BLaER1 treated with 17β-estradiol and CSF1 and Interleukin-3, amounts not matched to agents 10 nM and 100 nM (cell line): Measurements from ENCODE around the gene CAPZA1.
"Not testable (repeated sequence)": the region's sequence is repeated elsewhere in the genome, so short reads cannot be mapped to it uniquely, and the experiment has no call there.

Experiments used
- H3K27ac ChIP-seq, 11 experiments: shearing (Covaris generic); formaldehyde crosslinking; 2 replicates each; pipeline ENCODE4 v1.8.1; 2022
- H3K27me3 ChIP-seq, 11 experiments: shearing (Covaris generic); formaldehyde crosslinking; 2 replicates each; pipeline ENCODE4 v1.8.1; 2022
- H3K36me3 ChIP-seq, 11 experiments: shearing (Covaris generic); formaldehyde crosslinking; 2 replicates each; pipeline ENCODE4 v1.8.1; 2022
- H3K4me1 ChIP-seq, 10 experiments: shearing (Covaris generic); formaldehyde crosslinking; 2 replicates each; pipeline ENCODE4 v1.8.1; 2022
- H3K4me2 ChIP-seq, 11 experiments: shearing (Covaris generic); formaldehyde crosslinking; 2 replicates each; pipeline ENCODE4 v1.8.1; 2022
- H3K4me3 ChIP-seq, 10 experiments: shearing (Covaris generic); formaldehyde crosslinking; 2 replicates each; pipeline ENCODE4 v1.8.1; 2022
- H3K9ac ChIP-seq, 11 experiments: shearing (Covaris generic); formaldehyde crosslinking; 2 replicates each; pipeline ENCODE4 v1.8.1; 2022
- H3K9me3 ChIP-seq, 11 experiments: shearing (Covaris generic); formaldehyde crosslinking; replicated peaks in 1 of 11; 2 replicates each; pipeline ENCODE4 v1.8.1; 2022
- H4K20me1 ChIP-seq, 11 experiments: shearing (Covaris generic); formaldehyde crosslinking; 2 replicates each; pipeline ENCODE4 v1.8.1; 2022
- Cebpa-rat ChIP-seq, 11 experiments: shearing (Covaris generic); IDR thresholded peaks; 2 replicates each; pipeline ENCODE4 v1.8.1; 2022

Gene CAPZA1

DNA sequence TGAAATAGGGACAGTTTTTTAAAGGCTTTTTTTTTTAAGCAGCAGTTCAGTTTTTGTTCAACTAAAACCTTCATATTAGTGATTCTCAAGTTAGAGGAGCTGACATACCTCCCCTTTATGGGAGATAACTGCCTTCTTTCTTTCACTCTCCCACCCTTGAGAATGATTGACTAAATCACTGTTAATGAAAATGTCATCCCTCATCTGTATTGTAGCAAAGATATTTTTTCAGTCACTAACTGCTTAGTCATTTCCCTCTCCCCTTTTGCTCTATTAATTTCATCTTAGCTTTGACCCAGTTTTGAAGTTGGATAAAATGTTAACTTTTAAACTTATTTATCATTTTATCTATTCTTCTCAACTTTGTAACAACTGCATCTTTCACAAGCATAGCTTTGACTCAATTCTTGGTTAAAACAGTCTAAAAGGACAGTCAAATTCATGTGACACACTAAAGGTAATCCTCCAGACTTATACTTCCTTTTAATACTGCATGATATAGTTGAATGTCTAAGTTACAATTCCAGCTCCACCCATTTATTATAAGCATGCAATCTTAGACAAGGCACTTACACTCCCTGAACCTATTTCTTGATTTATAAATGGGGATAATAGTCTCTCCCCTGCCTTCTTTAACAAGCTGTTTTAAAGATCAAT lies 17.1 kb downstream of the CAPZA1 start:
- Histone ChIP-seq H3K9me3 (peaks cover 0 to 35% (median 14%) of the 10 kb centered on the region in 11 experiments; a peak in 14 of 22 replicates), H3K4me1 (peaks cover 0 to 53% (median 17%) of the 10 kb centered on the region in 10 experiments; a peak in 14 of 20 replicates), H3K4me2 (peak overlapping the region in 7 of 11 experiments; percentile 28 to 70 (median 37); a peak in 11 of 22 replicates), H4K20me1 (peaks cover 80 to 98% (median 90%) of the 10 kb centered on the region in 11 experiments), H3K36me3 (peaks cover 18 to 67% (median 49%) of the 10 kb centered on the region in 11 experiments; a peak in 20 of 22 replicates), H3K27ac (peak overlapping the region in 8 of 11 experiments; percentile 1 to 61 (median 35); a peak in 8 of 22 replicates), H3K4me3 (no peak overlapping the region), H3K27me3 (no peaks in the 10 kb centered on the region), H3K9ac (peak overlapping the region in 2 of 11 experiments; percentile 24 to 27; a peak in 4 of 22 replicates)
- no peak for TF ChIP-seq Cebpa-rat (IDR thresholded peaks at IDR 0.05)

DNA sequence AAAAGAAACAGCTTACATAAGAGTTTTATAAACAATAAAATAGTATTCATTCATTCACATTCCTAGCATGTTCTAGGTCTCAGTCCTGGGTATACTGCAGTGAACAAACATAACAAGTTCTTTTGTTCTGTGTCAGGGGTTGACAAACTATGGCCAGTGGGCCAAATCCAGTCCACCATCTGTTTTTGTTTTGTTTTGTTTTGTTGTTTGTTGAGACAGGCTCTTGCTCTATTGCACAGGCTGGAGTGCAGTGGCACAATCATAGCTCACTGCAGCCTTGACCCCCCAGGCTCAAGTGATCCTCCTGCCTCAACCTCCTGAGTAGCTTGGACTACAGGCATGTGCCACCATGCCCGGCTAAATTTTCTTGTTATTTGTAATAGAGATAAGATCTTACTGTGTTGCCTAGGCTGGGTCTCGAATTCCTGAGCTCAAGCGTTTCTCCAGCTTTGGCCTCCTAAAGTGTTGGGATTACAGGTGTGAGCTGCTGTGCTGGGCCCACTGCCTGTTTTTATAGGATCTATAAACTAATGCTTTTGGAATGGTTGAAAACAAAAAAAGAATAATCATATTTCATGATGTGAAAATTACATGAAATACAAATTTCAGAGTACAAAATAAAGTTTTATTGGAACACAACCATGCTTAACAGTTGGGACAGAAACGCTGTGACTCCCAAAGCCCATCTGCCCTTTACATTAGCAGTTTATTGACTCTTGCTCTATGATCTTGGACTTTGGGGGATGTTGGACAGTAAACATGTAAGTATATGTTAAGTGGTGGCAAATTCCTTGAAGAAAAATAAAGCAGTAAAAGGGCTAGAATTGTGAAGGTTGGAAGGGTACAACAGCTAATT lies 17.9 kb downstream of the CAPZA1 start:
- H3K27ac ChIP-seq, result peak overlapping the region in 3 of 11 experiments; percentile 20 to 41 (median 29); a peak in 2 of 22 replicates
- peaks cover 80 to 98% (median 90%) of the 10 kb centered on the region in 11 experiments for H4K20me1 ChIP-seq
- no peak overlapping the region for H3K4me3 ChIP-seq
- no peak for TF ChIP-seq Cebpa-rat (IDR thresholded peaks at IDR 0.05)
- H3K9me3 ChIP-seq, result peaks cover 0 to 34% (median 14%) of the 10 kb centered on the region in 11 experiments; a peak in 14 of 22 replicates
- no peak overlapping the region for H3K9ac ChIP-seq
- peak overlapping the region in 3 of 11 experiments; percentile 28 to 70 (median 45); a peak in 1 of 22 replicates for H3K4me2 ChIP-seq
- no peaks in the 10 kb centered on the region for H3K27me3 ChIP-seq
- peaks cover 0 to 49% (median 17%) of the 10 kb centered on the region in 10 experiments; a peak in 14 of 20 replicates for H3K4me1 ChIP-seq
- peaks cover 16 to 67% (median 49%) of the 10 kb centered on the region in 11 experiments; a peak in 20 of 22 replicates for H3K36me3 ChIP-seq

- no peaks in the 10 kb centered on the region for H3K27me3 ChIP-seq
- H3K9me3 ChIP-seq, result peaks cover 0 to 34% (median 14%) of the 10 kb centered on the region in 11 experiments; a peak in 14 of 22 replicates
- no peak overlapping the region for H3K9ac ChIP-seq
- peaks cover 18 to 67% (median 51%) of the 10 kb centered on the region in 11 experiments; a peak in 20 of 22 replicates for H3K36me3 ChIP-seq
- no peak overlapping the region for H3K4me3 ChIP-seq
- no peak overlapping the region for H3K27ac ChIP-seq
- peaks cover 0 to 48% (median 17%) of the 10 kb centered on the region in 10 experiments; a peak in 14 of 20 replicates for H3K4me1 ChIP-seq
- no peak for TF ChIP-seq Cebpa-rat (IDR thresholded peaks at IDR 0.05)
- H3K4me2 ChIP-seq, result no peak overlapping the region
- peaks cover 82 to 98% (median 90%) of the 10 kb centered on the region in 11 experiments for H4K20me1 ChIP-seq
Measured at GRCh38 chr1:112638110-112638428, 18.4 kb downstream of the CAPZA1 start.

- Histone ChIP-seq H3K4me1 (peaks cover 0 to 24% (median 13%) of the 10 kb centered on the region in 10 experiments; a peak in 14 of 20 replicates), H4K20me1 (peaks cover 82 to 98% (median 90%) of the 10 kb centered on the region in 11 experiments), H3K9me3 (peaks cover 0 to 30% (median 14%) of the 10 kb centered on the region in 11 experiments; a peak in 13 of 22 replicates), H3K36me3 (peaks cover 37 to 78% (median 65%) of the 10 kb centered on the region in 11 experiments)
- H3K27ac ChIP-seq, H3K27me3 ChIP-seq, H3K4me3 ChIP-seq, H3K9ac ChIP-seq, H3K4me2 ChIP-seq: not testable (repeated sequence)
Measured at GRCh38 chr1:112640437-112640836, 20.8 kb downstream of the CAPZA1 start.

GRCh38 chr1:112643080-112643479 lies 23.4 kb downstream of the CAPZA1 start:
- no peak overlapping the region for H3K4me2 ChIP-seq
- no peak overlapping the region for H3K9ac ChIP-seq
- peaks cover 75 to 98% (median 90%) of the 10 kb centered on the region in 11 experiments for H4K20me1 ChIP-seq
- no peak overlapping the region for H3K4me3 ChIP-seq
- no peaks in the 10 kb centered on the region; a peak in 1 of 20 replicates for H3K4me1 ChIP-seq
- peaks cover 0 to 21% (median 8%) of the 10 kb centered on the region in 11 experiments; a peak in 12 of 22 replicates for H3K9me3 ChIP-seq
- H3K36me3 ChIP-seq, result peaks cover 50 to 80% (median 75%) of the 10 kb centered on the region in 11 experiments
- no peak for TF ChIP-seq Cebpa-rat (IDR thresholded peaks at IDR 0.05)
- no peak overlapping the region for H3K27ac ChIP-seq
- H3K27me3 ChIP-seq, result no peaks in the 10 kb centered on the region

- Histone ChIP-seq H4K20me1 (peaks cover 76 to 100% (median 98%) of the 10 kb centered on the region in 11 experiments), H3K9me3 (peaks cover 0 to 7% (median 0%) of the 10 kb centered on the region in 11 experiments; a peak in 3 of 22 replicates), H3K4me3 (no peak overlapping the region), H3K9ac (no peak overlapping the region), H3K4me2 (no peak overlapping the region), H3K27ac (no peak overlapping the region), H3K4me1 (no peaks in the 10 kb centered on the region; a peak in 1 of 20 replicates), H3K27me3 (no peaks in the 10 kb centered on the region), H3K36me3 (peaks cover 82 to 100% (median 96%) of the 10 kb centered on the region in 11 experiments)
- no peak for TF ChIP-seq Cebpa-rat (IDR thresholded peaks at IDR 0.05)
Measured at GRCh38 chr1:112646225-112646624, 26.6 kb downstream of the CAPZA1 start.

- Histone ChIP-seq H3K4me2 (no peak overlapping the region), H3K27me3 (no peaks in the 10 kb centered on the region), H3K9me3 (no peaks in the 10 kb centered on the region; a peak in 1 of 22 replicates), H3K4me3 (no peak overlapping the region), H4K20me1 (peaks cover 35 to 100% (median 73%) of the 10 kb centered on the region in 11 experiments), H3K9ac (no peak overlapping the region), H3K27ac (no peak overlapping the region), H3K36me3 (peaks cover 92 to 100% (median 95%) of the 10 kb centered on the region in 11 experiments), H3K4me1 (no peaks in the 10 kb centered on the region)
- no peak for TF ChIP-seq Cebpa-rat (IDR thresholded peaks at IDR 0.05)
Measured at GRCh38 chr1:112651205-112651604, 31.6 kb downstream of the CAPZA1 start.

DNA sequence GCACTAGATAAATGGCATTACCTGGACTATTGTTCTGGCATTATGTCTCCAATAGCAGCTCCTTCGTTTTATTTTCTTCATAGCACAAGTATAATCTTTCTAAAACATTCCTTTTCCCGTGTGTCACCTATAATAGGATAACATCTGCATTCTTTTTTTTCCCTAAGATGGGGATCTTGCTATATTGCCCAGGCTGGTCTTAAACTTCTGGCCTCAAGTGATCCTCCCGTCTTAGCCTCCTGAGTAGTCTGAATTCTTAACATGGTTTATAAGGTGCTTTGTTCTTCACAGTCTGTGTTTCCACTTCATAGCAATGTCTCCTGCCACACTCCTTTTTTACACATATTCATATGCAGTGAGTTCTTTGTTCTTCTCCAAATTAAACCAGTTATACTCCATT lies 46.2 kb downstream of the CAPZA1 start:
- no peaks in the 10 kb centered on the region for H3K9me3 ChIP-seq

More for the DNA sequence above, 46.2 kb downstream of the CAPZA1 start:
- no peak overlapping the region for H3K4me3 ChIP-seq
- no peak for TF ChIP-seq Cebpa-rat (IDR thresholded peaks at IDR 0.05)
- peaks cover 98 to 100% (median 100%) of the 10 kb centered on the region in 11 experiments for H3K36me3 ChIP-seq
- H3K27me3 ChIP-seq, result no peaks in the 10 kb centered on the region
- H3K4me1 ChIP-seq, result no peaks in the 10 kb centered on the region; a peak in 1 of 20 replicates
- no peak overlapping the region for H3K9ac ChIP-seq
- no peak overlapping the region for H3K4me2 ChIP-seq
- peaks cover 0 to 99% (median 8%) of the 10 kb centered on the region in 11 experiments; a peak in 13 of 22 replicates for H4K20me1 ChIP-seq
- H3K27ac ChIP-seq, result no peak overlapping the region
